Transverse colon (tissue), 4 donors: ENCODE results near the gene HEG1.

Experiments
- EP300 ChIP-seq: sonication (generic); formaldehyde crosslinking; IDR thresholded peaks from one replicate; pipeline ENCODE4 v1.6.1; 2017; ENCODE audit warnings: antibody characterized with exemption, low read depth
- POLR2AphosphoS5 ChIP-seq, 3 donors: sonication (generic); formaldehyde crosslinking; IDR thresholded peaks; one replicate each; pipeline ENCODE4 v1.6.1; 2016; ENCODE audit warnings: antibody characterized with exemption in 3 of 3
- TF ChIP-seq, protein P1 (sequence below), 5 experiments: fragments of 200-600 bp in 3 of 5; fragments of 450-650 bp in 2 of 5; sonication (generic) in 3 of 5; IDR thresholded peaks; 1 replicate in 2 of 5; 2 replicates in 3 of 5; pipeline ENCODE4 v1.5.1; 2016 to 2017; ENCODE audit warnings: antibody characterized with exemption in 5 of 5, inconsistent platforms in 3 of 5, mild to moderate bottlenecking in 2 of 5, moderate library complexity in 1 of 5

DNA sequence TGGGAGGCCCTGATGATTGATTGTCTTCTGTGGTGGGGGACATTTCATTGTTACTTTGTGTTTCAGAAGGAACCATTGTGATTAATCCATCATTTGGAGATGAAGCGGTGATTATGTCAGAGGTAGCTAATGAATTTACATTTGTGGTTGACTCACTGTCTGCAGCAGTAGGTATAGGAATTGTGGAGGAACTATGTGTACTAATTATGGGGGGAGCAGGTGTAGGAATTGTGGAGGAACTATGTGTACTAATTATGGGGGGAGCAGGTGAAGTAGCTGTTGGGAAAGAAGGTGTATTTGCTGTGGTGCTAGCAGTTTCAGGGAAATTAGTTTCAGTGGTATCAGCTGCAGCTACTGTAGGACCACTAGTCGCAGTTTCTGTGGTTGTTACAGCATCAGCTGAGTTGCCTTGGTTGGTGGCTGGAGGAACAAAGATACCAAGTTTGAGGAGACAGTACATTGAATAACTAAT lies 128.2 kb downstream of the HEG1 start:
- TF ChIP-seq POLR2AphosphoS5 (IDR thresholded peaks at IDR 0.05) (no peak), EP300 (no peak)
- TF ChIP-seq, protein P1, sequence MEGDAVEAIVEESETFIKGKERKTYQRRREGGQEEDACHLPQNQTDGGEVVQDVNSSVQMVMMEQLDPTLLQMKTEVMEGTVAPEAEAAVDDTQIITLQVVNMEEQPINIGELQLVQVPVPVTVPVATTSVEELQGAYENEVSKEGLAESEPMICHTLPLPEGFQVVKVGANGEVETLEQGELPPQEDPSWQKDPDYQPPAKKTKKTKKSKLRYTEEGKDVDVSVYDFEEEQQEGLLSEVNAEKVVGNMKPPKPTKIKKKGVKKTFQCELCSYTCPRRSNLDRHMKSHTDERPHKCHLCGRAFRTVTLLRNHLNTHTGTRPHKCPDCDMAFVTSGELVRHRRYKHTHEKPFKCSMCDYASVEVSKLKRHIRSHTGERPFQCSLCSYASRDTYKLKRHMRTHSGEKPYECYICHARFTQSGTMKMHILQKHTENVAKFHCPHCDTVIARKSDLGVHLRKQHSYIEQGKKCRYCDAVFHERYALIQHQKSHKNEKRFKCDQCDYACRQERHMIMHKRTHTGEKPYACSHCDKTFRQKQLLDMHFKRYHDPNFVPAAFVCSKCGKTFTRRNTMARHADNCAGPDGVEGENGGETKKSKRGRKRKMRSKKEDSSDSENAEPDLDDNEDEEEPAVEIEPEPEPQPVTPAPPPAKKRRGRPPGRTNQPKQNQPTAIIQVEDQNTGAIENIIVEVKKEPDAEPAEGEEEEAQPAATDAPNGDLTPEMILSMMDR (IDR thresholded peaks at IDR 0.05): no peak
